H1 (cell line): ENCODE data around the gene TRIM75. TPM values are rescaled to one million over a fixed set of nuclear protein-coding genes. Genes with fewer than 3 reads are reported as not detected.
A peak's percentile ranks its signal among the peaks of the same experiment; 100 is the strongest.

Source experiments
- CTCF ChIA-PET: fragments of 300-600 bp; sonication (Branson Sonifier 250); formaldehyde crosslinking; loops from one replicate; lab custom pipeline; 2021; ENCODE audit not compliant: partially characterized antibody; lab: Charles Lee
- POLR2A ChIA-PET: fragments of 300-600 bp; sonication (Branson Sonifier 250); formaldehyde crosslinking; loops from one replicate; lab custom pipeline; 2021; ENCODE audit warnings: inconsistent platforms; ENCODE audit not compliant: partially characterized antibody; lab: Charles Lee
- DNase-seq, 2 experiments: peaks; one replicate each; pipeline versions ENCODE4 v3.0.0 to v3.0.0-alpha.2; 2010 to 2022; ENCODE audit warnings: low spot score in 2 of 2, low read depth in 1 of 2, mixed read lengths in 1 of 2
- FAIRE-seq: peaks from 2 replicates; lab custom pipeline; 2011; peaks lifted over from hg19 to GRCh38; lab: Jason Lieb, UNC
- H2AFZ ChIP-seq: 2 replicates; pipeline ENCODE4 v1.8.1; 2012; ENCODE audit warnings: low read length, inconsistent platforms
- H2AK5ac ChIP-seq: 2 replicates; pipeline ENCODE4 v1.6.1; 2013; ENCODE audit warnings: low read depth, low read length
- H2BK120ac ChIP-seq: replicated peaks from 2 replicates; pipeline ENCODE3; 2013; ENCODE audit warnings: low read depth, low read length, inconsistent platforms
- H2BK12ac ChIP-seq: 2 replicates; pipeline ENCODE4 v1.6.1; 2013; ENCODE audit warnings: low read depth, low read length
- H2BK15ac ChIP-seq: 2 replicates; pipeline ENCODE4 v1.6.1; 2013; ENCODE audit warnings: low read length
- H2BK20ac ChIP-seq: 2 replicates; pipeline ENCODE4 v1.6.1; 2013; ENCODE audit warnings: low read length
- H2BK5ac ChIP-seq: 2 replicates; pipeline ENCODE4 v1.6.1; 2013; ENCODE audit warnings: low read depth, low read length
- H3K14ac ChIP-seq: 2 replicates; pipeline ENCODE4 v1.6.1; 2013; ENCODE audit warnings: inconsistent platforms; ENCODE audit not compliant: insufficient read length
- H3K18ac ChIP-seq: 2 replicates; pipeline ENCODE4 v1.6.1; 2013; ENCODE audit warnings: low read length; ENCODE audit errors: extremely low read depth
- H3K23ac ChIP-seq: 2 replicates; pipeline ENCODE4 v1.6.1; 2013; ENCODE audit warnings: inconsistent platforms; ENCODE audit not compliant: insufficient read length
- H3K23me2 ChIP-seq: 2 replicates; pipeline ENCODE4 v1.6.1; 2013; ENCODE audit warnings: low read depth, low read length
- H3K27ac ChIP-seq: 2 replicates; pipeline ENCODE4 v1.6.1; 2011; ENCODE audit warnings: low read depth, low read length, inconsistent platforms
- H3K27me3 ChIP-seq, 4 experiments: replicated peaks in 1 of 4; 1 replicate in 1 of 4; 2 replicates in 3 of 4; pipeline versions ENCODE4 v1.6.1 to v1.8.1; 2011 to 2013; ENCODE audit warnings: low read length in 3 of 4, mild to moderate bottlenecking in 3 of 4, inconsistent platforms in 2 of 4, mixed read lengths in 2 of 4, moderate library complexity in 1 of 4; ENCODE audit not compliant: control insufficient read depth in 3 of 4, insufficient read depth in 3 of 4; ENCODE audit errors: extremely low read depth in 1 of 4
- H3K36me3 ChIP-seq, 4 experiments: 2 replicates each; pipeline versions ENCODE4 v1.6.1 to v1.8.1; 2011 to 2013; ENCODE audit warnings: mild to moderate bottlenecking in 4 of 4, low read length in 3 of 4, moderate library complexity in 2 of 4, control low read depth in 1 of 4, inconsistent platforms in 1 of 4; ENCODE audit not compliant: insufficient read depth in 4 of 4, control insufficient read depth in 2 of 4
- H3K4ac ChIP-seq: replicated peaks from 2 replicates; pipeline ENCODE3; 2013; ENCODE audit warnings: low read length, low read depth, mixed read lengths, inconsistent platforms; ENCODE audit not compliant: insufficient read length
- H3K4me1 ChIP-seq, 4 experiments: replicated peaks in 1 of 4; 1 replicate in 1 of 4; 2 replicates in 3 of 4; pipeline versions ENCODE4 v1.6.1 to v1.8.1; 2011 to 2013; ENCODE audit warnings: low read length in 3 of 4, inconsistent platforms in 2 of 4, mixed read lengths in 1 of 4; ENCODE audit not compliant: insufficient read depth in 4 of 4, control insufficient read depth in 3 of 4
- H3K4me2 ChIP-seq, 2 experiments: 2 replicates each; pipeline versions ENCODE4 v1.6.1 to v1.8.1; 2011 to 2013; ENCODE audit warnings: low read depth in 2 of 2, low read length in 2 of 2, control low read depth in 1 of 2, inconsistent platforms in 1 of 2, mild to moderate bottlenecking in 1 of 2; ENCODE audit not compliant: insufficient read depth in 1 of 2
- H3K4me3 ChIP-seq, 4 experiments: fragments of 200-600, 300-600 bp in 1 of 4; sonication (generic), shearing (Covaris generic), sonication (Bioruptor Twin) in 1 of 4; 2 replicates each; pipeline versions ENCODE4 v1.5.1 to v1.8.1; 2011 to 2016; ENCODE audit warnings: low read length in 4 of 4, low read depth in 3 of 4, control low read depth in 2 of 4, inconsistent platforms in 2 of 4, mild to moderate bottlenecking in 2 of 4, mixed read lengths in 1 of 4, moderate library complexity in 1 of 4; ENCODE audit not compliant: insufficient read depth in 2 of 4; ENCODE audit errors: extremely low read depth in 1 of 4
- H3K56ac ChIP-seq: replicated peaks from 2 replicates; pipeline ENCODE3; 2013; ENCODE audit warnings: low read depth, mild to moderate bottlenecking, mixed read lengths, low read length, inconsistent platforms; ENCODE audit not compliant: insufficient read length
- H3K79me1 ChIP-seq: 2 replicates; pipeline ENCODE4 v1.6.1; 2013; ENCODE audit warnings: low read depth, low read length, control low read depth
- H3K79me2 ChIP-seq, 2 experiments: 2 replicates each; pipeline versions ENCODE4 v1.6.1 to v1.8.1; 2012 to 2013; ENCODE audit warnings: low read length in 2 of 2, mild to moderate bottlenecking in 2 of 2, inconsistent platforms in 1 of 2; ENCODE audit not compliant: insufficient read depth in 2 of 2, control insufficient read depth in 1 of 2
- H3K9ac ChIP-seq, 4 experiments: replicated peaks in 1 of 4; 1 replicate in 1 of 4; 2 replicates in 3 of 4; pipeline versions ENCODE4 v1.6.1 to v1.8.1; 2011 to 2013; ENCODE audit warnings: low read depth in 3 of 4, low read length in 3 of 4, control low read depth in 2 of 4, mild to moderate bottlenecking in 2 of 4, moderate library complexity in 2 of 4, inconsistent platforms in 1 of 4; ENCODE audit errors: extremely low read depth in 1 of 4
- H3K9me3 ChIP-seq, 2 experiments: 2 replicates each; pipeline versions ENCODE4 v1.6.1 to v1.8.1; 2012 to 2013; ENCODE audit warnings: mild to moderate bottlenecking in 2 of 2, moderate library complexity in 2 of 2, control low read depth in 1 of 2, inconsistent platforms in 1 of 2, low read depth in 1 of 2, low read length in 1 of 2, mixed read lengths in 1 of 2; ENCODE audit not compliant: insufficient read depth in 2 of 2
- H4K20me1 ChIP-seq, 2 experiments: replicated peaks in 1 of 2; 2 replicates each; pipeline versions ENCODE3 to v1.8.1; 2011 to 2013; ENCODE audit warnings: inconsistent platforms in 2 of 2, low read length in 2 of 2, mild to moderate bottlenecking in 1 of 2; ENCODE audit not compliant: insufficient read depth in 2 of 2, control insufficient read depth in 1 of 2
- H4K5ac ChIP-seq: 2 replicates; pipeline ENCODE4 v1.6.1; 2013; ENCODE audit warnings: low read length, low read depth, mixed read lengths, inconsistent platforms; ENCODE audit not compliant: insufficient read length
- H4K8ac ChIP-seq: 2 replicates; pipeline ENCODE4 v1.8.0; 2013; ENCODE audit warnings: mild to moderate bottlenecking, moderate library complexity, low read length, inconsistent platforms; ENCODE audit not compliant: insufficient read depth; ENCODE audit errors: extremely low read depth
- H4K91ac ChIP-seq: replicated peaks from 2 replicates; pipeline ENCODE3; 2013; ENCODE audit warnings: low read length, mixed read lengths, inconsistent platforms; ENCODE audit not compliant: insufficient read length
- BCL11A ChIP-seq, 2 experiments: IDR thresholded peaks; one replicate each; pipeline ENCODE4 v1.6.1; 2011; ENCODE audit warnings: low read depth in 2 of 2, low read length in 2 of 2, mild to moderate bottlenecking in 2 of 2
- RAD21 ChIP-seq, 2 experiments: IDR thresholded peaks in 1 of 2; conservative IDR thresholded peaks in 1 of 2; 2 replicates each; pipeline ENCODE4 v1.6.1; 2011; ENCODE audit warnings: low read depth in 2 of 2, low read length in 2 of 2, improper control_type of control experiment in 1 of 2, inconsistent platforms in 1 of 2, mild to moderate bottlenecking in 1 of 2, moderate library complexity in 1 of 2
- WGBS, 2 experiments: shearing (Covaris generic) in 1 of 2; methylation state at CpG; one replicate each; pipeline versions ENCODE4 v1.1.6 to v1.1.7; 2013 to 2015; ENCODE audit warnings: low lambda C conversion rate in 2 of 2, mixed read lengths in 2 of 2, inconsistent platforms in 1 of 2, low coverage in 1 of 2, missing lambda C conversion rate in 1 of 2; ENCODE audit not compliant: insufficient replicate concordance in 2 of 2, insufficient coverage in 1 of 2, insufficient read length in 1 of 2; ENCODE audit errors: extremely low coverage in 1 of 2, missing lambda C conversion rate in 1 of 2; 5-methylcytosine and 5-hydroxymethylcytosine counted together
- polyA plus RNA-seq, 7 experiments: library from polyadenylated mRNA; depleted of rRNA in 3 of 7; stranded (reverse) in 5 of 7; unstranded in 2 of 7; fragments of >200 nt in 5 of 7; fragments of 200-250 nt in 2 of 7; gene quantifications; 1 replicate in 5 of 7; 2 replicates in 1 of 7; 4 replicates in 1 of 7; pipeline versions ENCODE4 v1.2.1 to v1.2.3, GENCODE V29; 2011 to 2013; ENCODE audit warnings: missing spikeins in 2 of 7, mixed read lengths in 2 of 7
- total RNA-seq: library from RNA; stranded (reverse); fragmentation: NEBNext Ultra II Directional; extraction: Animal tissue kit (Norgen Biotek cat#: 25700); gene quantifications from 2 replicates; pipeline ENCODE4 v1.2.1, GENCODE V29; 2021
- TF ChIP-seq, protein P1 (sequence below): IDR thresholded peaks from 2 replicates; pipeline ENCODE4 v1.6.1; 2011; ENCODE audit warnings: low read length, improper control_type of control experiment
- TF ChIP-seq, protein P2 (sequence below), 3 experiments: IDR thresholded peaks; 1 replicate in 2 of 3; 2 replicates in 1 of 3; pipeline versions ENCODE4 v1.5.1 to v1.6.1; 2011; ENCODE audit warnings: low read length in 3 of 3, mild to moderate bottlenecking in 3 of 3, inconsistent platforms in 2 of 3, low read depth in 1 of 3, moderate library complexity in 1 of 3; ENCODE audit not compliant: insufficient read depth in 1 of 3; ENCODE audit errors: control extremely low read depth in 1 of 3

The TRIM75 gene
- total and polyA plus RNA-seq, 2 of the 8 experiments (the other 6 are each of a cell fraction or from before 2014, with no cell fraction given) = not detected

DNA sequence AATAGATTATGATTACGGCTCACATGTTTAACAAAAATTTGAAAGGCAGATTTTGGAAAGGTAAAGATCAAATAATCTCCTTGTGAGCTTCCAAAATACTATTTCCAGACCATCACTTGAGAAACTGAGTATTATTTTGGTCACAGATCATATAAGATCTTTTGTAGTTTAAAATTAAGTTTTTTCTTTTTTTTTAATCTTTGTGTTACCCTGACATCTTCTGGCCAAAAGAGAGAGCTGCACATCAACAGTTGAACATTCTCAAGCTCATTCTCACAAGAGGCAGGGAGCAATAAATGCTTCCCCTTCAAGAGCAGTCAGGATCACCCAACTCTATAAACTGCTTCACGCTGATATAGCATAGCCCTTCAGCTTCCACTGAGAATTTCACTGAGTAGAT is 43.1 kb downstream of the TRIM75 start:
- Histone ChIP-seq H4K20me1 (no peaks in the 10 kb centered on the region), H3K9me3 (no peaks in the 10 kb centered on the region), H2BK15ac (no peak overlapping the region), H4K8ac (no peak overlapping the region), H3K18ac (no peak overlapping the region), H2BK120ac (no peak overlapping the region), H3K23ac (no peak overlapping the region), H3K4ac (no peak overlapping the region), H3K56ac (no peak overlapping the region), H3K4me1 (no peaks in the 10 kb centered on the region), H3K79me1 (no peaks in the 10 kb centered on the region), H2AK5ac (no peak overlapping the region), H3K4me3 (no peak overlapping the region), H4K5ac (no peak overlapping the region), H3K79me2 (no peaks in the 10 kb centered on the region), H3K27me3 (no peaks in the 10 kb centered on the region), H2BK5ac (no peak overlapping the region), H2AFZ (no peak overlapping the region), H3K4me2 (no peak overlapping the region), H2BK20ac (no peak overlapping the region), H3K14ac (no peak overlapping the region), H2BK12ac (no peak overlapping the region), H3K27ac (no peak overlapping the region), H3K9ac (no peak overlapping the region), H4K91ac (no peak overlapping the region), H3K23me2 (no peaks in the 10 kb centered on the region), H3K36me3 (peaks cover 0 to 11% (median 3%) of the 10 kb centered on the region in 4 experiments; a peak in 3 of 8 replicates)
- DNase-seq (no peak), FAIRE-seq (peak; percentile 7)
- CTCF ChIA-PET = interaction anchor here (0.6 to 3.6 kb wide), 51 partner anchors 8 to 396 kb away, joined by 3 to 19 read pairs (median 4); partner anchors contain the start of gene TRIM61
- POLR2A ChIA-PET = interaction anchor here (0.6 kb wide), 1 partner anchor 10 kb away, joined by 3 read pairs; no protein-coding TSS in a partner anchor
- WGBS, 2 experiments = 77% methylated on average over 2 of the region's 2 CpGs; no CpG with 5 or more reads in 1 of the 2 experiments
- no peak for TF ChIP-seq BCL11A (IDR thresholded peaks at IDR 0.05; ENCODE audit: low read depth in 2 of 2, low read length in 2 of 2)
- TF ChIP-seq, protein P1, sequence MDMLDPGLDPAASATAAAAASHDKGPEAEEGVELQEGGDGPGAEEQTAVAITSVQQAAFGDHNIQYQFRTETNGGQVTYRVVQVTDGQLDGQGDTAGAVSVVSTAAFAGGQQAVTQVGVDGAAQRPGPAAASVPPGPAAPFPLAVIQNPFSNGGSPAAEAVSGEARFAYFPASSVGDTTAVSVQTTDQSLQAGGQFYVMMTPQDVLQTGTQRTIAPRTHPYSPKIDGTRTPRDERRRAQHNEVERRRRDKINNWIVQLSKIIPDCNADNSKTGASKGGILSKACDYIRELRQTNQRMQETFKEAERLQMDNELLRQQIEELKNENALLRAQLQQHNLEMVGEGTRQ = no peak
- peak; percentile 64 to 65 for TF ChIP-seq RAD21 (IDR thresholded peaks at IDR 0.05 in 1 of 2, conservative IDR thresholded peaks at IDR 0.05 in 1 of 2; ENCODE audit: low read depth in 2 of 2, low read length in 2 of 2)
- TF ChIP-seq, protein P2, sequence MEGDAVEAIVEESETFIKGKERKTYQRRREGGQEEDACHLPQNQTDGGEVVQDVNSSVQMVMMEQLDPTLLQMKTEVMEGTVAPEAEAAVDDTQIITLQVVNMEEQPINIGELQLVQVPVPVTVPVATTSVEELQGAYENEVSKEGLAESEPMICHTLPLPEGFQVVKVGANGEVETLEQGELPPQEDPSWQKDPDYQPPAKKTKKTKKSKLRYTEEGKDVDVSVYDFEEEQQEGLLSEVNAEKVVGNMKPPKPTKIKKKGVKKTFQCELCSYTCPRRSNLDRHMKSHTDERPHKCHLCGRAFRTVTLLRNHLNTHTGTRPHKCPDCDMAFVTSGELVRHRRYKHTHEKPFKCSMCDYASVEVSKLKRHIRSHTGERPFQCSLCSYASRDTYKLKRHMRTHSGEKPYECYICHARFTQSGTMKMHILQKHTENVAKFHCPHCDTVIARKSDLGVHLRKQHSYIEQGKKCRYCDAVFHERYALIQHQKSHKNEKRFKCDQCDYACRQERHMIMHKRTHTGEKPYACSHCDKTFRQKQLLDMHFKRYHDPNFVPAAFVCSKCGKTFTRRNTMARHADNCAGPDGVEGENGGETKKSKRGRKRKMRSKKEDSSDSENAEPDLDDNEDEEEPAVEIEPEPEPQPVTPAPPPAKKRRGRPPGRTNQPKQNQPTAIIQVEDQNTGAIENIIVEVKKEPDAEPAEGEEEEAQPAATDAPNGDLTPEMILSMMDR (IDR thresholded peaks at IDR 0.05; ENCODE audit: control extremely low read depth in 1 of 3, insufficient read depth in 1 of 3, low read depth in 1 of 3, low read length in 3 of 3) = peak in 2 of 3 experiments; percentile 40 to 50; a peak in 2 of 4 replicates
